Measurements from ENCODE around the gene CBFA2T2.

The CBFA2T2 gene

GRCh38 chr20:33540427-33540826, 50.5 kb downstream of the CBFA2T2 start:
- H3K79me2 ChIP-seq (ENCODE audit: insufficient read depth, low read length) = peaks cover 5% of the 10 kb centered on the region; the same call in 1 of the 2 replicates

GRCh38 chr20:33541074-33541473, 51.2 kb downstream of the CBFA2T2 start:
- H4K20me1 ChIP-seq (ENCODE audit: insufficient read depth, low read length, poor library complexity, severe bottlenecking) = no peaks in the 10 kb centered on the region

More at GRCh38 chr20:33540427-33540826, 50.5 kb downstream of the CBFA2T2 start:
- Histone ChIP-seq H3F3A (ENCODE audit: low read depth) (no peaks in the 10 kb centered on the region), H3K27me3 (ENCODE audit: insufficient read depth, low read length, poor library complexity, severe bottlenecking) (no peaks in the 10 kb centered on the region), H3K9ac (ENCODE audit: low read depth, low read length, poor library complexity, severe bottlenecking) (no peak overlapping the region), H3K36me3 (ENCODE audit: insufficient read depth, low read length) (no peaks in the 10 kb centered on the region), H3K4me1 (ENCODE audit: insufficient read depth, low read length, poor library complexity, severe bottlenecking) (no peaks in the 10 kb centered on the region), H3K9me3 (ENCODE audit: insufficient read depth, low read depth, low read length) (no peaks in the 10 kb centered on the region), H3K9me2 (replicated peaks; ENCODE audit: low read depth, low read length) (no peaks in the 10 kb centered on the region), H2AFZ (ENCODE audit: low read length) (no peak overlapping the region), H3K4me2 (ENCODE audit: low read depth, low read length, poor library complexity, severe bottlenecking) (no peak overlapping the region), H3K4me3 (ENCODE audit: low read length, poor library complexity, severe bottlenecking) (no peak overlapping the region), H4K20me1 (ENCODE audit: insufficient read depth, low read length, poor library complexity, severe bottlenecking) (no peaks in the 10 kb centered on the region)
- TF ChIP-seq CTCF (conservative IDR thresholded peaks at IDR 0.05; ENCODE audit: low read length) (no peak), EZH2phosphoT487 (IDR thresholded peaks at IDR 0.05; ENCODE audit: borderline replicate concordance) (no peak)

GRCh38 chr20:33541797-33542196, 51.9 kb downstream of the CBFA2T2 start:
- TF ChIP-seq EZH2phosphoT487 (IDR thresholded peaks at IDR 0.05; ENCODE audit: borderline replicate concordance) (no peak), CTCF (conservative IDR thresholded peaks at IDR 0.05; ENCODE audit: low read length) (no peak)
- no peak overlapping the region for H2AFZ ChIP-seq (ENCODE audit: low read length)
- no peaks in the 10 kb centered on the region for H4K20me1 ChIP-seq (ENCODE audit: insufficient read depth, low read length, poor library complexity, severe bottlenecking)

More at GRCh38 chr20:33541074-33541473, 51.2 kb downstream of the CBFA2T2 start:
- no peak overlapping the region for H2AFZ ChIP-seq (ENCODE audit: low read length)
- H3K4me3 ChIP-seq (ENCODE audit: low read length, poor library complexity, severe bottlenecking) = no peak overlapping the region
- no peaks in the 10 kb centered on the region for H3K4me1 ChIP-seq (ENCODE audit: insufficient read depth, low read length, poor library complexity, severe bottlenecking)
- no peaks in the 10 kb centered on the region for H3K27me3 ChIP-seq (ENCODE audit: insufficient read depth, low read length, poor library complexity, severe bottlenecking)
- H3K79me2 ChIP-seq (ENCODE audit: insufficient read depth, low read length) = peaks cover 5% of the 10 kb centered on the region; the same call in 1 of the 2 replicates
- H3K36me3 ChIP-seq (ENCODE audit: insufficient read depth, low read length) = no peaks in the 10 kb centered on the region
- H3K9me2 ChIP-seq (replicated peaks; ENCODE audit: low read depth, low read length) = no peaks in the 10 kb centered on the region
- no peaks in the 10 kb centered on the region for H3F3A ChIP-seq (ENCODE audit: low read depth)
- TF ChIP-seq EZH2phosphoT487 (IDR thresholded peaks at IDR 0.05; ENCODE audit: borderline replicate concordance) (no peak), CTCF (conservative IDR thresholded peaks at IDR 0.05; ENCODE audit: low read length) (no peak)
- H3K4me2 ChIP-seq (ENCODE audit: low read depth, low read length, poor library complexity, severe bottlenecking) = no peak overlapping the region
- no peak overlapping the region for H3K9ac ChIP-seq (ENCODE audit: low read depth, low read length, poor library complexity, severe bottlenecking)
- no peaks in the 10 kb centered on the region for H3K9me3 ChIP-seq (ENCODE audit: insufficient read depth, low read depth, low read length)

More at GRCh38 chr20:33541797-33542196, 51.9 kb downstream of the CBFA2T2 start:
- Histone ChIP-seq H3K27me3 (ENCODE audit: insufficient read depth, low read length, poor library complexity, severe bottlenecking) (no peaks in the 10 kb centered on the region), H3K9me2 (replicated peaks; ENCODE audit: low read depth, low read length) (no peaks in the 10 kb centered on the region), H3F3A (ENCODE audit: low read depth) (no peaks in the 10 kb centered on the region), H3K36me3 (ENCODE audit: insufficient read depth, low read length) (no peaks in the 10 kb centered on the region), H3K9ac (ENCODE audit: low read depth, low read length, poor library complexity, severe bottlenecking) (no peak overlapping the region), H3K4me1 (ENCODE audit: insufficient read depth, low read length, poor library complexity, severe bottlenecking) (no peaks in the 10 kb centered on the region), H3K4me3 (ENCODE audit: low read length, poor library complexity, severe bottlenecking) (no peak overlapping the region), H3K9me3 (ENCODE audit: insufficient read depth, low read depth, low read length) (no peaks in the 10 kb centered on the region), H3K79me2 (ENCODE audit: insufficient read depth, low read length) (peaks cover 5% of the 10 kb centered on the region; the same call in 1 of the 2 replicates), H3K4me2 (ENCODE audit: low read depth, low read length, poor library complexity, severe bottlenecking) (no peak overlapping the region)

Data from Loucy (cell line).